ENCODE data around the gene EIF2B1.
"Not testable (repeated sequence)": the region's sequence is repeated elsewhere in the genome, so short reads cannot be mapped to it uniquely, and the experiment has no call there.

Gene EIF2B1

GRCh38 chr12:123617580-123617979 lies 15.9 kb downstream of the EIF2B1 start:
- no peak for DNase-seq (ENCODE audit: low read depth)

- DNase-seq (ENCODE audit: low read depth), result no peak
These were observed 16.3 kb downstream of the EIF2B1 start for GRCh38 chr12:123617144-123617543.

- DNase-seq (ENCODE audit: low read depth), result no peak
These were observed 19.0 kb downstream of the EIF2B1 start for GRCh38 chr12:123614531-123614930.

GRCh38 chr12:123614110-123614509 lies 19.4 kb downstream of the EIF2B1 start:
- no peak for DNase-seq (ENCODE audit: low read depth)

- DNase-seq (ENCODE audit: low read depth), result no peak
These were observed 25.3 kb downstream of the EIF2B1 start for GRCh38 chr12:123608182-123608581.

GRCh38 chr12:123607756-123608155 lies 25.7 kb downstream of the EIF2B1 start:
- DNase-seq (ENCODE audit: low read depth), result no peak

- not testable (repeated sequence) for DNase-seq (ENCODE audit: low read depth)
These were observed 30.0 kb downstream of the EIF2B1 start for GRCh38 chr12:123603495-123603894.

GRCh38 chr12:123602651-123603195 lies 30.8 kb downstream of the EIF2B1 start:
- DNase-seq (ENCODE audit: low read depth), result no peak

GRCh38 chr12:123601602-123602489 lies 31.6 kb downstream of the EIF2B1 start, which contains the start of gene DDX55:
Gene DDX55 (plus strand): TSS chr12:123602099. CDS start chr12:123602149, 50 bp downstream.
- peak; percentile 54 for DNase-seq (ENCODE audit: low read depth)

GRCh38 chr12:123599721-123600120 lies 33.8 kb downstream of the EIF2B1 start:
- DNase-seq (ENCODE audit: low read depth), result no peak

GRCh38 chr12:123599310-123599709 lies 34.2 kb downstream of the EIF2B1 start:
- no peak for DNase-seq (ENCODE audit: low read depth)

GRCh38 chr12:123598522-123598921 lies 35.0 kb downstream of the EIF2B1 start:
- no peak for DNase-seq (ENCODE audit: low read depth)

GRCh38 chr12:123597100-123597499 lies 36.4 kb downstream of the EIF2B1 start:
- no peak for DNase-seq (ENCODE audit: low read depth)

GRCh38 chr12:123595729-123596128 lies 37.8 kb downstream of the EIF2B1 start:
- DNase-seq (ENCODE audit: low read depth), result no peak

- DNase-seq (ENCODE audit: low read depth), result no peak
These were observed 41.6 kb downstream of the EIF2B1 start for GRCh38 chr12:123591702-123592481.

GRCh38 chr12:123580772-123581171 lies 52.7 kb downstream of the EIF2B1 start:
- DNase-seq (ENCODE audit: low read depth), result no peak

- DNase-seq (ENCODE audit: low read depth), result not testable (repeated sequence)
These were observed 54.7 kb downstream of the EIF2B1 start for GRCh38 chr12:123578829-123579228.

- no peak for DNase-seq (ENCODE audit: low read depth)
These were observed 55.2 kb downstream of the EIF2B1 start for GRCh38 chr12:123578243-123578642.

- DNase-seq (ENCODE audit: low read depth), result no peak
These were observed 56.9 kb downstream of the EIF2B1 start for GRCh38 chr12:123576611-123577010.

GRCh38 chr12:123573870-123574269 lies 59.6 kb downstream of the EIF2B1 start:
- DNase-seq (ENCODE audit: low read depth), result no peak

- no peak for DNase-seq (ENCODE audit: low read depth)
These were observed 61.1 kb downstream of the EIF2B1 start for GRCh38 chr12:123572391-123572790.

GRCh38 chr12:123571343-123571813 lies 62.1 kb downstream of the EIF2B1 start:
- peak; percentile 30 for DNase-seq (ENCODE audit: low read depth)

All from HS-27A (cell line).